MCF 10A (cell line): ENCODE data around the gene LDB2. TPM values are rescaled to one million over a fixed set of nuclear protein-coding genes. Genes with fewer than 3 reads are reported as not detected.
A peak's percentile ranks its signal among the peaks of the same experiment; 100 is the strongest.

Source experiments
- BruUV-seq: library from RNA; stranded (reverse); fragments of 400-500 nt; replicated peaks from 2 replicates; lab custom pipeline; 2021; lab: Mats Ljungman, UMichigan
- CTCF ChIA-PET: fragments of 300-600 bp; sonication (Branson Sonifier 250); formaldehyde crosslinking; extraction: SDS; loops from one replicate; lab custom pipeline; 2021; ENCODE audit warnings: antibody characterized with exemption, inconsistent platforms; lab: Yijun Ruan, JAX
- POLR2A ChIA-PET: fragments of 300-600, 350-650 bp; sonication (Branson Sonifier 250); formaldehyde crosslinking; extraction: SDS; loops from one replicate; lab custom pipeline; 2020; ENCODE audit warnings: antibody characterized with exemption, inconsistent platforms; lab: Yijun Ruan, JAX
- DNase-seq: peaks from one replicate; pipeline ENCODE4 v3.0.0-alpha.2; 2018; ENCODE audit not compliant: unreplicated experiment
- H3K27ac Mint-ChIP-seq: one replicate; pipeline ENCODE4 v1.8.0; 2022; ENCODE audit warnings: mild to moderate bottlenecking, low read depth, mixed read lengths; ENCODE audit not compliant: unreplicated experiment
- H3K27me3 Mint-ChIP-seq: one replicate; pipeline ENCODE4 v1.8.0; 2022; ENCODE audit warnings: mixed read lengths; ENCODE audit not compliant: insufficient read depth, unreplicated experiment
- H3K36me3 Mint-ChIP-seq: one replicate; pipeline ENCODE4 v1.8.0; 2022; ENCODE audit warnings: mild to moderate bottlenecking, moderate library complexity, mixed read lengths; ENCODE audit not compliant: insufficient read depth, unreplicated experiment
- H3K4me1 Mint-ChIP-seq: one replicate; pipeline ENCODE4 v1.8.0; 2022; ENCODE audit warnings: mixed read lengths; ENCODE audit not compliant: insufficient read depth, unreplicated experiment
- H3K4me3 Mint-ChIP-seq: one replicate; pipeline ENCODE4 v1.8.0; 2022; ENCODE audit warnings: mild to moderate bottlenecking, moderate library complexity, mixed read lengths; ENCODE audit not compliant: unreplicated experiment
- H3K9me3 Mint-ChIP-seq: one replicate; pipeline ENCODE4 v1.8.0; 2022; ENCODE audit warnings: mixed read lengths; ENCODE audit not compliant: unreplicated experiment
- intact Hi-C: fragments of 100-400 bp; cut with micrococcal nuclease; formaldehyde crosslinking; loops from 2 replicates; pipeline ENCODE4 v1.14.1; 2022
- total RNA-seq: library from RNA; stranded (reverse); gene quantifications from 2 replicates; pipeline ENCODE4 v1.2.3, GENCODE V29; 2022
- TF ChIP-seq, protein P1 (sequence below): fragments of 200-600 bp; IDR thresholded peaks from one replicate; pipeline ENCODE4 v1.8.0; 2022; ENCODE audit warnings: antibody characterized with exemption, mild to moderate bottlenecking; ENCODE audit not compliant: unreplicated experiment

The LDB2 gene
- total RNA-seq, 1 experiment from 2014 or later = not detected

- H3K9me3 Mint-ChIP-seq = no peaks in the 10 kb centered on the region
- no peak overlapping the region for H3K4me3 Mint-ChIP-seq
- H3K27me3 Mint-ChIP-seq = peaks cover 16% of the 10 kb centered on the region
- peaks cover 7% of the 10 kb centered on the region for H3K4me1 Mint-ChIP-seq
- no TSS peak for BruUV-seq
- no peak for DNase-seq
- intact Hi-C loops = no loop called here
- ChIA-PET CTCF (interaction anchor here (1.0 kb wide), 1 partner anchor 203 kb away, joined by 3 read pairs; no protein-coding TSS in a partner anchor), POLR2A (no interaction called here)
- TF ChIP-seq, protein P1, sequence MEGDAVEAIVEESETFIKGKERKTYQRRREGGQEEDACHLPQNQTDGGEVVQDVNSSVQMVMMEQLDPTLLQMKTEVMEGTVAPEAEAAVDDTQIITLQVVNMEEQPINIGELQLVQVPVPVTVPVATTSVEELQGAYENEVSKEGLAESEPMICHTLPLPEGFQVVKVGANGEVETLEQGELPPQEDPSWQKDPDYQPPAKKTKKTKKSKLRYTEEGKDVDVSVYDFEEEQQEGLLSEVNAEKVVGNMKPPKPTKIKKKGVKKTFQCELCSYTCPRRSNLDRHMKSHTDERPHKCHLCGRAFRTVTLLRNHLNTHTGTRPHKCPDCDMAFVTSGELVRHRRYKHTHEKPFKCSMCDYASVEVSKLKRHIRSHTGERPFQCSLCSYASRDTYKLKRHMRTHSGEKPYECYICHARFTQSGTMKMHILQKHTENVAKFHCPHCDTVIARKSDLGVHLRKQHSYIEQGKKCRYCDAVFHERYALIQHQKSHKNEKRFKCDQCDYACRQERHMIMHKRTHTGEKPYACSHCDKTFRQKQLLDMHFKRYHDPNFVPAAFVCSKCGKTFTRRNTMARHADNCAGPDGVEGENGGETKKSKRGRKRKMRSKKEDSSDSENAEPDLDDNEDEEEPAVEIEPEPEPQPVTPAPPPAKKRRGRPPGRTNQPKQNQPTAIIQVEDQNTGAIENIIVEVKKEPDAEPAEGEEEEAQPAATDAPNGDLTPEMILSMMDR = no peak
- H3K36me3 Mint-ChIP-seq = no peaks in the 10 kb centered on the region
- H3K27ac Mint-ChIP-seq = no peak overlapping the region
These were observed 53.4 kb downstream of the LDB2 start for GRCh38 chr4:16844816-16845586.

DNA sequence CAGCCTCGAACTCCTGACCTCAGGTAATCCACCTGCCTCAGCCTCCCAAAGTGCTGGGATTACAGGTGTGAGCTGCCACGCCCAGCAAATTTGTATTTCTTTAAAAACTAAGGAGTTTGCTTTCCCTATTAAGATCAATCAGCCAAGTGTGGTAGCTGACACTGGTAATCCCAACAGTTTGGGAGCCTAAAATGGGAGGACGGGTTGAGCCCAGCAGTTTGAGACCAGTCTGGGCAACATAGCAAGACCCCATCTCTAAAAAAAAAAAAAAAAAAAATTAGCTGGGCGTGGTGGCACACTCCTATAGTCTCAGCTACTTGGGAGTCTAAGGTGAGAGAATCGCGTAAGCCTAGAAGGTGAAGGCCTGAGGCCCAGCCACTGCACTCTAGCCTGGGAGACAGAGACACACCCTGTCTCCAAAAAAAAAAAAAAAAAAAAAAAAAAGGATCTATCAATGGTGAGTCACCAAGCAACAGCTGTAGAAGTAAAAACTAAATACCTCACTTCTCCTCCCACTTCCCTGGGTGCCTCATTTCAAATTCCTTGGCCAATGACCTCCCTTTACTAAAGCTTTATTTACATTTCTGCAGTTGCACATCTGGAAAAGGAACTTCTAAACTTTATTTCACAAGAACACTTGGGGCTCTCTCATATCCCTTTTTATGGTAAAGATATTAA is 54.5 kb downstream of the LDB2 start:
- Mint-ChIP-seq H3K27ac (no peak overlapping the region), H3K4me1 (peaks cover 7% of the 10 kb centered on the region), H3K36me3 (no peaks in the 10 kb centered on the region), H3K4me3 (no peak overlapping the region), H3K9me3 (no peaks in the 10 kb centered on the region), H3K27me3 (peaks cover 9% of the 10 kb centered on the region)
- no TSS peak for BruUV-seq
- CTCF ChIA-PET = interaction anchor here (0.6 kb wide), 1 partner anchor 36 kb away, joined by 3 read pairs; no protein-coding TSS in a partner anchor
- intact Hi-C loops = no loop called here
- TF ChIP-seq, protein P1 = no peak
- POLR2A ChIA-PET = no interaction called here
- DNase-seq = peak; percentile 54

DNA sequence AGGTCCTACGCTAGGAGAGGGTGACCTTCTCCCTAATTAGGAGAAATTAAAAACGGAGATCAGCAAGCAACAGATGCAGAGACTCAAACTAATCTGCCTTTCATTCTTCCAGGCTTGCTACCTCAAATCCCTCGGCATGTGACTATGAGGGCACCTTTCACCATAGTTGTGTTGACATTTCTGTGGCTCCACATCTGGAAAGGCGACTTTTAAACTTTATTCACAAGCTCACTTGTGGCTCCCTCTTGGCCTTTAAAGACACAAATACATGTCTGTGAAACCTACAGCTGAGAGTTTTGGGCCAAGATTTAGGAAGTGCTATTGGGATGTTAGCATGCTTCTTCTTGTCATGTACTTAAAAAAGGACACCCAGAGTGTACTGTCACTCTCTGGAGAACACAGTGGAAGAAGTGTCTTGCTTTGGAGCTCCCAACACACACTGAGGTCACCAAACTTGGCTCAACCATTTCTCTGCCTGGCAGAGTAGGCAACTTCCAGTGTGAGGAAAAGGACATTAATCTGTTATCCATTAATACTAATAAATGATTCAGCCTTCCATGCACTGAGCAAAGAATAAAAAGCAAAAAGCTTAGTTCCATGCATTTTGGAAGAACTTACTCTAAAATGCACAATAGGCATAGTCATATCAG is 60.1 kb downstream of the LDB2 start:
- ChIA-PET POLR2A (interaction anchor here (0.6 kb wide), 1 partner anchor 13 kb away, joined by 3 read pairs; no protein-coding TSS in a partner anchor), CTCF (interaction anchor here (0.8 to 2.2 kb wide), 2 partner anchors 486 to 493 kb away, joined by 3 to 6 read pairs; no protein-coding TSS in a partner anchor)
- H3K4me3 Mint-ChIP-seq = no peak overlapping the region
- no peak overlapping the region for H3K27ac Mint-ChIP-seq
- DNase-seq = no peak
- peaks cover 10% of the 10 kb centered on the region for H3K27me3 Mint-ChIP-seq
- intact Hi-C loops = no loop called here
- TF ChIP-seq, protein P1 = no peak
- H3K4me1 Mint-ChIP-seq = no peaks in the 10 kb centered on the region
- H3K9me3 Mint-ChIP-seq = no peaks in the 10 kb centered on the region
- no TSS peak for BruUV-seq
- no peaks in the 10 kb centered on the region for H3K36me3 Mint-ChIP-seq

DNA sequence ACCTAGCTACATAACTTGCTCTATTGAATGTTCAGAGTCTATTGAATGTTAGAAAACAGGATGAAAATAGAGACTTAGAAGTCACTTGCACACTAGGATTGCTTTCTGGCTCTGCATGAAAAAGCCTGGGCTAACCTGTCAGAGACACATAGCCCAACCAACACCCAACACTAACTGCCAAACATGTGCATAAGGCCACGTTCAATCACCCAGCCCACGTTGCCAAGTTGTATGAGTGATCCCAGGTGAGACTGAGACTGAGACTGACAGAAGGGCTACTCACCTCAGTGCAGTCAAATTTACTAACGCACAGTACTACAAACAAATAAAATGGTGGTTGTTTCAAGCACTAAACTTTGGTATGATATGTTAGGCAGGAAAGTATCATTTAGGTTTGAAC is 61.0 kb downstream of the LDB2 start:
- CTCF ChIA-PET = interaction anchor here (2.2 kb wide), 1 partner anchor 486 kb away, joined by 6 read pairs; no protein-coding TSS in a partner anchor
- POLR2A ChIA-PET = no interaction called here
- H3K36me3 Mint-ChIP-seq = no peaks in the 10 kb centered on the region
- no peaks in the 10 kb centered on the region for H3K9me3 Mint-ChIP-seq
- H3K27me3 Mint-ChIP-seq = peaks cover 16% of the 10 kb centered on the region
- H3K4me1 Mint-ChIP-seq = no peaks in the 10 kb centered on the region
- intact Hi-C loops = no loop called here
- DNase-seq = no peak
- TF ChIP-seq, protein P1 = no peak
- H3K4me3 Mint-ChIP-seq = no peak overlapping the region
- no peak overlapping the region for H3K27ac Mint-ChIP-seq
- BruUV-seq = no TSS peak
